RCC 7860 (cell line): Measurements from ENCODE around the gene NOS1AP.
"Not testable (repeated sequence)": the region's sequence is repeated elsewhere in the genome, so short reads cannot be mapped to it uniquely, and the experiment has no call there.

Experiments
- DNase-seq: peaks from one replicate; pipeline ENCODE4 v3.0.0-alpha.2; 2015; ENCODE audit warnings: low spot score
- FAIRE-seq: peaks from 2 replicates; lab custom pipeline; 2012; peaks lifted over from hg19 to GRCh38; lab: Jason Lieb, UNC

The NOS1AP gene

GRCh38 chr1:162389971-162390370, 320.5 kb downstream of the NOS1AP start:
- FAIRE-seq = no peak
- no peak for DNase-seq

GRCh38 chr1:162390396-162391185, 321.1 kb downstream of the NOS1AP start:
- DNase-seq (no peak), FAIRE-seq (no peak)

DNA sequence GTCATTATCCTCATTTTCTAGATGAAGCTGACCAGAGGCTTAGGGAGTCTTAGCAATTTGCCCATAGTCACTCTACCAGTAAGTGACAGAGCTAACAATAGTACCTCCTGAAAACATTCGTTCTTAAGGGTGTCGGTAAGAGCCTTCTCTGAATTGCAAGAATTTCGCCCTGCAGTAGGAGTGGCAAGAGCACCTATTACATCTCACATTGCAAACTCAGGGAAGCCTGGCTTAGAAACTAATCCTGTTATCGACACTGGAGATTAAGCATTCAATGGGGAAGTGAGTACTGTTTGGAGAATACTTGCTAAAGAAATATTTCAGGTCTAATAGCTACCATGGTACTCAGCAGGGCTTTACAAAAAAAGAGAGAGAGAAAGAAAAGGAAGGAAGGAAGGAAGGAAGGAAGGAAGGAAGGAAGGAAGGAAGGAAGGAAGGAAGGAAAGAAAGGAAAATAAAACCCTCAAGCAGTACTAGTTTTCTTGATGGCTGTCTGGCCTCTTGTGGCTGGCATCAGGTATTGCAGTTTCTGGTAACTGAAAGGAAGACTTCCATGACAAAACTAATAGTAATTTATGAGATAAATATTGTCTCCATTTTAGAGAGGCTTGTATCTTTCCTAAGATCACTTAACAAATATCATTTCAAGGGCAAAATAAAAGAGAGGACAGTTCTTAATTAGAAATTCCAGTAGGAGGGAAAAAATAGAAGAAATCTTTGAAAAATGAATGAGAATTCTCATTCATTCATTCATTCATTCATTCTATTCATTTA, 322.5 kb downstream of the NOS1AP start:
- FAIRE-seq = peak; percentile 58
- peak; percentile 26 for DNase-seq

DNA sequence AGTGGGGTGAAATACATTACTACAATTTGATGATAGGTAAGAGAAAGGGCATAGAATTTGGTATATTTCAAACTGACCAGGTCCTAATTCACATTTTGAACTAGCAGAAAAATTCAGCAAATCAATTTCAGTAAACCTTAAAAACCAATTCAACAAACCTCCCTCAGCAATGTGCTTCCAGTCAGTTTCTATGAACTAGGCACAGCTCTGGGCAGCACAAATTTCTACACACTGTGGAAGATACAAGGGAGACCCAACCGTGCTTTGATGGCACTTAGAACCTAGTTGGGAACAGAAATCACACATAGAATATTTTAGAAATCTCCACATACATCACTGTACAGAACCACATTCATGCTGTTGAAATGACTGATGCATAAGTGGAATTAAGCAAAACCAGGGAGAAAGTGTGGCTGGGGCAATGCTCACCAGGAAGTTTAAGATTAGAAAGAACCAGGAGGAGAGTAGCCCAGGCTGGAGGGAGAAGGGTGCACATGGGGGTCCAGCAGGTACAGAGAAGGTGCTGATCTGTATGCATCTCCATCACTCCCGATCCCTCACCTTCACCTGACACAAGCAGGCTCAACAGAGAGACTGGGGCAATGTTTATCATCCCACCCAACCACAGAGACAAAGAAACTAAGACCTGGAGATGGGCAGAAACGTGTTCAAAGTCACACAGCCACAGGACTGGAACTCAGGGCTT, 326.9 kb downstream of the NOS1AP start:
- DNase-seq (no peak), FAIRE-seq (no peak)

- no peak for DNase-seq
- no peak for FAIRE-seq
These were observed 327.6 kb downstream of the NOS1AP start for GRCh38 chr1:162397039-162397448.

GRCh38 chr1:162397943-162398560, 328.6 kb downstream of the NOS1AP start:
- DNase-seq (no peak), FAIRE-seq (no peak)

GRCh38 chr1:162398999-162399580, 329.6 kb downstream of the NOS1AP start:
- FAIRE-seq (no peak), DNase-seq (no peak)

GRCh38 chr1:162400790-162401355, 331.4 kb downstream of the NOS1AP start:
- no peak for DNase-seq
- FAIRE-seq = no peak

GRCh38 chr1:162404550-162405160, 335.2 kb downstream of the NOS1AP start:
- DNase-seq = no peak
- FAIRE-seq = no peak

GRCh38 chr1:162405800-162406199, 336.3 kb downstream of the NOS1AP start:
- FAIRE-seq = no peak
- no peak for DNase-seq

DNA sequence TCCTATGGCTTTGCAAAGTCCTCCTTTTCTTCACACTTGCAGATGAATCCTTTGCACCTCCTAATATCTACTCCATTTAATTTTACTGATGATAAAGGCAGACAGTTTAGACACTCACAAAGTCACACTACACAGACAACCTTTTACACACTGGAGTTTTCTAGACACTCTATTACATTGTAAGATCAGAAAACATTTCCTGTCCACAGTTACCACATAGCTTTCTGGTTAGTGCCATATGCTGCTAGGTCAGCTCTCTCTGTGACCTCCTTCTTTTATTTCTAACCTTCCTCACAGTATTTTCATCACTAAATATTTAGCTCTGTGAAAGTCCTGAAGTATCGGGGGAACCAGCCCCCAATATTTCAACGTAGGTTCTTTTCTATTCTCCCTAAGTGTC, 337.3 kb downstream of the NOS1AP start:
- FAIRE-seq = no peak
- no peak for DNase-seq

- no peak for FAIRE-seq
- no peak for DNase-seq
These were observed 338.0 kb downstream of the NOS1AP start for GRCh38 chr1:162407539-162407938.

- FAIRE-seq (no peak), DNase-seq (peak; percentile 17)
These were observed 342.5 kb downstream of the NOS1AP start, which contains the start of gene SH2D1B for GRCh38 chr1:162412002-162412401. Gene SH2D1B, minus strand, starts transcription at chr1:162412136. Its CDS starts 120 bp downstream, at chr1:162412016.

- DNase-seq (no peak), FAIRE-seq (no peak)
These were observed 346.7 kb downstream of the NOS1AP start for GRCh38 chr1:162416215-162416614.

GRCh38 chr1:162416909-162417308, 347.4 kb downstream of the NOS1AP start:
- DNase-seq (no peak), FAIRE-seq (no peak)

DNA sequence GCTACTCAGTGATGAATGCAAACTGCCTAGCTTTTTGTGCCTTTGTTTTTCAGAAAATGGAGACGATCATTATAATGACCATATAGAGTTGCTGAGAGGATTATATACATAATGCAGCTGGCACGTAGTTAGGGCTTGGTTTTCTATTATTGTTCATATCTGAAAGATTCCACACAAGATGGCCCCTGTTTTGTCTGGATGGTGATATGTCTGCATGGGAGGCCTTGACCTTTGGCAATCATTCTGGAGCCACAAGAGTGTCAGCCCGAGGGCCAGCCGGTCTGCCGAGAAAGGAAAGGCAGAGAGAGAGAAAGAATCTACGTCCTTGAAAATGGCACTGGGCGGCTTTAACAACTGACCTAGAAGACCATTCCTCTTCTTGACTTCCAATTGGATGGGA, 348.2 kb downstream of the NOS1AP start:
- DNase-seq (no peak), FAIRE-seq (no peak)

DNA sequence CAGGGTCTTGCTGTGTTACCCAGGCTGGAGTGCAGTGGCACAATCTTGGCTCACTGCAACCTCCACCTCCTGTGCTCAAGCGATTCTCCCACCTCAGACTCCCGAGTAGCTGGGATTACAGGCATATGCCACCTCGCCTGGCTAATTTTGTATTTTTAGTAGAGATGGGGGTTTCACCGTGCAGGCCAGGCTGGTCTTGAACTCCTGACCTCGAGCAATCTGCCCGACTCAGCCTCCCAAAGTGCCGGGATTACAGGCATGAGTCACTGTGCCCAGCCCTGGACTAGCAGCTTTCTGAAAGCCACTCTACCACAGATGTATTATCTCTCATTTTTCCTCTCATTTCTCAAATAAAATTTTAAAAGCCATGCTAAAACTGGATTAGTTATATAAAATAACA, 349.1 kb downstream of the NOS1AP start:
- not testable (repeated sequence) for DNase-seq, FAIRE-seq

DNA sequence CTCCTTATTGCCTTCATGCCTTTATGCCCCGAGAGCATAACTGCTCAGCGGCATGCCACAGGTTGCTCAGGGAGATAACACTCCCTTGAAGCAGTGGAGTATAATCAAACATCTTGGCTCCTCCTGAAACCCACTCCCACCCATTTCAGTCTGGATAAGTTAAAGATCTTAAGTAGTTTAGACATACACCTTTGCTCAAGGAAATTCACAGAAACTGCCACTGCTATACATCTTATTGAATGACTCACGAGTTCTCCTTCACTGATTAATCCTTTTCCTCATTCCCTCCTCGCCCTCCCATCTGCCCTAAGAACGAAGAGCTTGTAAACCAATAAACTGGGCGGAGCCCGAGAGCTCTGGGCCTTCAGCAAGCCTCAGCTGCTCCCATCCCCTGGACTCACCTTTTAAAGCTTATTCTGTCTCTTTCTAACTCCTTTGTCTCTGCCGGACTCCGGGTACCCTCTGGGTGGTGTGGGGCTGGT, 350.0 kb downstream of the NOS1AP start:
- not testable (repeated sequence) for DNase-seq, FAIRE-seq
